ENCODE measurements around the gene RNF157. TPM values are rescaled to one million over a fixed set of nuclear protein-coding genes. Genes with fewer than 3 reads are reported as not detected.

The RNF157 gene
- total RNA-seq, 1 experiment from 2014 or later = 11.2 TPM

GRCh38 chr17:76191896-76192295 is 48.4 kb downstream of the RNF157 start (continued):
- TF ChIP-seq AR (CRISPR knock-in tag; IDR thresholded peaks at IDR 0.05) (no peak), STAT6 (CRISPR knock-in tag; conservative IDR thresholded peaks at IDR 0.05; ENCODE audit: low read depth) (no peak), RELA (CRISPR knock-in tag; IDR thresholded peaks at IDR 0.05; ENCODE audit: borderline replicate concordance) (no peak), ZNF281 (CRISPR knock-in tag; IDR thresholded peaks at IDR 0.05) (no peak), ZNF416 (CRISPR knock-in tag; IDR thresholded peaks at IDR 0.05) (no peak), NR2C2 (CRISPR knock-in tag; IDR thresholded peaks at IDR 0.05) (no peak), NFATC4 (CRISPR knock-in tag; IDR thresholded peaks at IDR 0.05) (no peak)

GRCh38 chr17:76189741-76190140 is 50.6 kb downstream of the RNF157 start:
- no peak for TF ChIP-seq CREM (CRISPR knock-in tag; IDR thresholded peaks at IDR 0.05)
- no peak for TF ChIP-seq OVOL2 (CRISPR knock-in tag; IDR thresholded peaks at IDR 0.05; ENCODE audit: borderline replicate concordance)
- TF ChIP-seq RORB (CRISPR knock-in tag; IDR thresholded peaks at IDR 0.05) = no peak
- no peak for TF ChIP-seq AFF4 (CRISPR knock-in tag; IDR thresholded peaks at IDR 0.05; ENCODE audit: borderline replicate concordance)
- ATAC-seq = peak; percentile 76
- Mint-ChIP-seq H3K9me3 (no peaks in the 10 kb centered on the region), H3K36me3 (no peaks in the 10 kb centered on the region), H3K27ac (no peak overlapping the region), H3K4me3 (no peak overlapping the region), H3K27me3 (ENCODE audit: low read depth) (no peaks in the 10 kb centered on the region), H3K4me1 (peaks cover 25% of the 10 kb centered on the region)
- POLR2A ChIA-PET = no interaction called here
- CTCF ChIA-PET = interaction anchor here (0.7 to 2.8 kb wide), 9 partner anchors 8 to 329 kb away, joined by 3 to 15 read pairs (median 4); no protein-coding TSS in a partner anchor
- peak; percentile 19 for DNase-seq (ENCODE audit: low spot score)

GRCh38 chr17:76189247-76189646 is 51.0 kb downstream of the RNF157 start:
- no peak for ATAC-seq
- Mint-ChIP-seq H3K4me3 (no peak overlapping the region), H3K36me3 (no peaks in the 10 kb centered on the region), H3K27ac (0 out of 2 replicates have a peak overlapping the region, but pooled peaks have one; percentile 62), H3K27me3 (ENCODE audit: low read depth) (no peaks in the 10 kb centered on the region), H3K9me3 (no peaks in the 10 kb centered on the region), H3K4me1 (peaks cover 25% of the 10 kb centered on the region)
- ChIA-PET POLR2A (no interaction called here), CTCF (interaction anchor here (0.9 to 2.8 kb wide), 8 partner anchors 7 to 175 kb away, joined by 3 to 15 read pairs (median 4); no protein-coding TSS in a partner anchor)
- DNase-seq (ENCODE audit: low spot score) = no peak
- no peak for TF ChIP-seq ETV6 (CRISPR knock-in tag; IDR thresholded peaks at IDR 0.05)
- TF ChIP-seq ZNF512 (CRISPR knock-in tag; IDR thresholded peaks at IDR 0.05; ENCODE audit: borderline replicate concordance) = no peak
- TF ChIP-seq PRRX2 (CRISPR knock-in tag; IDR thresholded peaks at IDR 0.05) = no peak
- TF ChIP-seq NFATC4 (CRISPR knock-in tag; IDR thresholded peaks at IDR 0.05) = no peak
- TF ChIP-seq NR3C1 (CRISPR knock-in tag; conservative IDR thresholded peaks at IDR 0.05; ENCODE audit: low read depth) = no peak
- TF ChIP-seq USF2 (CRISPR knock-in tag; IDR thresholded peaks at IDR 0.05) = no peak
- no peak for TF ChIP-seq E2F5 (CRISPR knock-in tag; IDR thresholded peaks at IDR 0.05)
- TF ChIP-seq TCF7 (CRISPR knock-in tag; IDR thresholded peaks at IDR 0.05; ENCODE audit: low read depth) = no peak
